Esophagus muscularis mucosa (tissue), 2 donors: ENCODE data around the gene NSF.

Source experiments
- POLR2A ChIP-seq: fragments of 450-650 bp; IDR thresholded peaks from one replicate; pipeline ENCODE4 v1.6.1; 2017; ENCODE audit warnings: antibody characterized with exemption, moderate library complexity, mild to moderate bottlenecking, low read depth
- POLR2AphosphoS5 ChIP-seq, 2 donors: sonication (generic); formaldehyde crosslinking; IDR thresholded peaks; one replicate each; pipeline ENCODE4 v1.6.1; 2017; ENCODE audit warnings: antibody characterized with exemption in 2 of 2

GRCh38 chr17:46773676-46774075 is 183.2 kb downstream of the NSF start:
- TF ChIP-seq POLR2AphosphoS5 (IDR thresholded peaks at IDR 0.05) (no peak), POLR2A (no peak)
